WTC11 (cell line): ENCODE data around the gene CACNA1E. TPM values are rescaled to one million over a fixed set of nuclear protein-coding genes. Genes with fewer than 3 reads are reported as not detected.

Experiments
- ATAC-seq: fragments of 200-7000 bp; cut with Tn5 transposase; 2 replicates; pipeline ENCODE4 v1.10.0; 2021; ENCODE audit warnings: mild to moderate bottlenecking, moderate library complexity
- CTCF ChIA-PET: fragments of 300-600 bp; sonication (Branson Sonifier 250); formaldehyde crosslinking; loops from one replicate; lab custom pipeline; 2021; ENCODE audit warnings: antibody characterized with exemption; lab: Charles Lee
- POLR2A ChIA-PET: fragments of 350-600 bp; sonication (Branson Sonifier 250); formaldehyde crosslinking; loops from one replicate; lab custom pipeline; 2021; ENCODE audit warnings: antibody characterized with exemption; lab: Charles Lee
- DNase-seq: peaks from one replicate; pipeline ENCODE4 v3.0.0; 2021; ENCODE audit warnings: low spot score
- H3K27ac Mint-ChIP-seq: 2 replicates; pipeline ENCODE4 v1.8.0; 2021; ENCODE audit warnings: mixed read lengths
- H3K27me3 Mint-ChIP-seq: 2 replicates; pipeline ENCODE4 v1.8.0; 2021; ENCODE audit warnings: low read depth, mild to moderate bottlenecking, moderate library complexity, mixed read lengths
- H3K36me3 Mint-ChIP-seq: 2 replicates; pipeline ENCODE4 v1.8.0; 2021; ENCODE audit warnings: mixed read lengths
- H3K4me1 Mint-ChIP-seq: 2 replicates; pipeline ENCODE4 v1.8.0; 2022; ENCODE audit warnings: mixed read lengths
- H3K4me3 Mint-ChIP-seq: 2 replicates; pipeline ENCODE4 v1.8.0; 2021; ENCODE audit warnings: mild to moderate bottlenecking, moderate library complexity, mixed read lengths
- H3K9me3 Mint-ChIP-seq: 2 replicates; pipeline ENCODE4 v1.8.0; 2021; ENCODE audit warnings: mixed read lengths
- ATF1 ChIP-seq: sonication (generic); formaldehyde crosslinking; IDR thresholded peaks from 2 replicates; pipeline ENCODE4 v1.8.1; 2023; ENCODE audit warnings: mild to moderate bottlenecking, moderate library complexity, missing genetic modification reagents
- CBFB ChIP-seq: sonication (generic); formaldehyde crosslinking; IDR thresholded peaks from 2 replicates; pipeline ENCODE4 v1.8.1; 2022; ENCODE audit warnings: mild to moderate bottlenecking, low read depth, missing genetic modification reagents
- CREB1 ChIP-seq: sonication (generic); formaldehyde crosslinking; IDR thresholded peaks from 2 replicates; pipeline ENCODE4 v1.8.0; 2023; ENCODE audit warnings: mild to moderate bottlenecking, missing genetic modification reagents
- CREM ChIP-seq: sonication (generic); formaldehyde crosslinking; IDR thresholded peaks from 2 replicates; pipeline ENCODE4 v1.8.1; 2022; ENCODE audit warnings: mild to moderate bottlenecking, missing genetic modification reagents, moderate library complexity
- EMX1 ChIP-seq: fragments of 250-450 bp; sonication (Bioruptor Pico); IDR thresholded peaks from 2 replicates; pipeline ENCODE4 v1.8.0; 2021; ENCODE audit warnings: mild to moderate bottlenecking
- ESRRA ChIP-seq: sonication (generic); formaldehyde crosslinking; IDR thresholded peaks from 2 replicates; pipeline ENCODE4 v1.8.1; 2022; ENCODE audit warnings: mild to moderate bottlenecking, missing genetic modification reagents, borderline replicate concordance
- GABPB1 ChIP-seq: sonication (generic); formaldehyde crosslinking; IDR thresholded peaks from 2 replicates; pipeline ENCODE4 v1.8.1; 2023; ENCODE audit warnings: mild to moderate bottlenecking, missing genetic modification reagents
- JAZF1 ChIP-seq: fragments of 250-450 bp; sonication (Bioruptor Pico); IDR thresholded peaks from 2 replicates; pipeline ENCODE4 v1.9.0; 2021; ENCODE audit warnings: moderate library complexity, mild to moderate bottlenecking, inconsistent platforms
- NFE2L1 ChIP-seq: sonication (generic); formaldehyde crosslinking; IDR thresholded peaks from 2 replicates; pipeline ENCODE4 v1.8.1; 2023; ENCODE audit warnings: missing genetic modification reagents
- TEAD1 ChIP-seq: sonication (generic); formaldehyde crosslinking; IDR thresholded peaks from 2 replicates; pipeline ENCODE4 v1.8.0; 2022; ENCODE audit warnings: mild to moderate bottlenecking, missing genetic modification reagents
- ZBTB21 ChIP-seq: sonication (generic); formaldehyde crosslinking; IDR thresholded peaks from 2 replicates; pipeline ENCODE4 v1.8.1; 2023; ENCODE audit warnings: mild to moderate bottlenecking, missing genetic modification reagents, borderline replicate concordance
- ZNF138 ChIP-seq: sonication (generic); formaldehyde crosslinking; conservative IDR thresholded peaks from 2 replicates; pipeline ENCODE4 v1.8.1; 2022; ENCODE audit warnings: mild to moderate bottlenecking, moderate library complexity, missing genetic modification reagents
- ZNF317 ChIP-seq: sonication (generic); formaldehyde crosslinking; IDR thresholded peaks from 2 replicates; pipeline ENCODE4 v1.8.1; 2023; ENCODE audit warnings: low read depth, mild to moderate bottlenecking, moderate library complexity, missing genetic modification reagents, borderline replicate concordance
- total RNA-seq: library from RNA; stranded (reverse); gene quantifications from 3 replicates; pipeline ENCODE4 v1.2.3, GENCODE V29; 2021
- TF ChIP-seq, protein P1 (sequence below): sonication (generic); formaldehyde crosslinking; IDR thresholded peaks from 2 replicates; pipeline ENCODE4 v1.8.1; 2022; ENCODE audit warnings: missing genetic modification reagents, borderline replicate concordance
- TF ChIP-seq, protein P2 (sequence below): sonication (generic); formaldehyde crosslinking; IDR thresholded peaks from 2 replicates; pipeline ENCODE4 v1.8.1; 2023; ENCODE audit warnings: mild to moderate bottlenecking, missing genetic modification reagents
- TF ChIP-seq, protein P3 (sequence below): fragments of 250-450 bp; sonication (Bioruptor Pico); IDR thresholded peaks from 2 replicates; pipeline ENCODE4 v1.8.0; 2021; ENCODE audit warnings: mild to moderate bottlenecking
- TF ChIP-seq, protein P4 (sequence below): fragments of 200-600 bp; IDR thresholded peaks from 2 replicates; pipeline ENCODE4 v1.8.0; 2022; ENCODE audit warnings: antibody characterized with exemption
- TF ChIP-seq, protein P5 (sequence below): fragments of 250-450 bp; sonication (Bioruptor Pico); IDR thresholded peaks from 2 replicates; pipeline ENCODE4 v1.9.0; 2021; ENCODE audit warnings: mild to moderate bottlenecking
- TF ChIP-seq, protein P6 (sequence below): sonication (generic); formaldehyde crosslinking; IDR thresholded peaks from 2 replicates; pipeline ENCODE4 v1.8.0; 2023; ENCODE audit warnings: mild to moderate bottlenecking, missing genetic modification reagents
- TF ChIP-seq, protein P7 (sequence below): sonication (generic); formaldehyde crosslinking; IDR thresholded peaks from 2 replicates; pipeline ENCODE4 v1.8.1; 2023; ENCODE audit warnings: mild to moderate bottlenecking, missing genetic modification reagents, moderate library complexity

CACNA1E gene
- total RNA-seq, 1 experiment from 2014 or later: 0.63 TPM

DNA sequence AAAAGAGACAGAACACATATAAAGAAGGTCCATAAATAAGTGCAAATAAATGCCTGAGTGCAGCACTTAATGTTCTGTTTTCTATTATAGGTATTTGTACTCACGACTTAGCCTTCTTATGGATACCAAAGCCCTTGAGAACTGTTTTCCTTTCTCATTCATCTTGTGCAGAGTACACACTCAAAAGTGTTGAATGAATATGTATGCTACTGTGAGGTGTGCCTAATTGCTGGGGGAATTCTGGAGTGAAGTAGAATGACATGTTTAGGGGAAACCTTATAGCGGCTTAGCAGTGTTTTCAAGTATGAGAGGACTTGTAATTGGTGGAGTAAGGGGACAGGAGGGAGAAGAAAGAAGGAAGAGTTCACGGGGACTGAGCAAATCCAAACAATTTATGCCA lies 157.6 kb downstream of the CACNA1E start:
- H3K4me1 Mint-ChIP-seq: no peaks in the 10 kb centered on the region
- no peak for ATAC-seq
- H3K27me3 Mint-ChIP-seq: no peaks in the 10 kb centered on the region
- TF ChIP-seq ESRRA (CRISPR knock-in tag): no peak
- TF ChIP-seq CREM (CRISPR knock-in tag): no peak
- TF ChIP-seq, protein P1, sequence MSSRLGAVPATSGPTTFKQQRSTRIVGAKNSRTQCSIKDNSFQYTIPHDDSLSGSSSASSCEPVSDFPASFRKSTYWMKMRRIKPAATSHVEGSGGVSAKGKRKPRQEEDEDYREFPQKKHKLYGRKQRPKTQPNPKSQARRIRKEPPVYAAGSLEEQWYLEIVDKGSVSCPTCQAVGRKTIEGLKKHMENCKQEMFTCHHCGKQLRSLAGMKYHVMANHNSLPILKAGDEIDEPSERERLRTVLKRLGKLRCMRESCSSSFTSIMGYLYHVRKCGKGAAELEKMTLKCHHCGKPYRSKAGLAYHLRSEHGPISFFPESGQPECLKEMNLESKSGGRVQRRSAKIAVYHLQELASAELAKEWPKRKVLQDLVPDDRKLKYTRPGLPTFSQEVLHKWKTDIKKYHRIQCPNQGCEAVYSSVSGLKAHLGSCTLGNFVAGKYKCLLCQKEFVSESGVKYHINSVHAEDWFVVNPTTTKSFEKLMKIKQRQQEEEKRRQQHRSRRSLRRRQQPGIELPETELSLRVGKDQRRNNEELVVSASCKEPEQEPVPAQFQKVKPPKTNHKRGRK (CRISPR knock-in tag): no peak
- no peak for TF ChIP-seq CBFB
- TF ChIP-seq GABPB1: no peak
- TF ChIP-seq EMX1 (CRISPR knock-in tag): no peak
- TF ChIP-seq, protein P2, sequence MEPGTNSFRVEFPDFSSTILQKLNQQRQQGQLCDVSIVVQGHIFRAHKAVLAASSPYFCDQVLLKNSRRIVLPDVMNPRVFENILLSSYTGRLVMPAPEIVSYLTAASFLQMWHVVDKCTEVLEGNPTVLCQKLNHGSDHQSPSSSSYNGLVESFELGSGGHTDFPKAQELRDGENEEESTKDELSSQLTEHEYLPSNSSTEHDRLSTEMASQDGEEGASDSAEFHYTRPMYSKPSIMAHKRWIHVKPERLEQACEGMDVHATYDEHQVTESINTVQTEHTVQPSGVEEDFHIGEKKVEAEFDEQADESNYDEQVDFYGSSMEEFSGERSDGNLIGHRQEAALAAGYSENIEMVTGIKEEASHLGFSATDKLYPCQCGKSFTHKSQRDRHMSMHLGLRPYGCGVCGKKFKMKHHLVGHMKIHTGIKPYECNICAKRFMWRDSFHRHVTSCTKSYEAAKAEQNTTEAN (CRISPR knock-in tag): no peak
- no peak for TF ChIP-seq TEAD1 (CRISPR knock-in tag)
- TF ChIP-seq, protein P3, sequence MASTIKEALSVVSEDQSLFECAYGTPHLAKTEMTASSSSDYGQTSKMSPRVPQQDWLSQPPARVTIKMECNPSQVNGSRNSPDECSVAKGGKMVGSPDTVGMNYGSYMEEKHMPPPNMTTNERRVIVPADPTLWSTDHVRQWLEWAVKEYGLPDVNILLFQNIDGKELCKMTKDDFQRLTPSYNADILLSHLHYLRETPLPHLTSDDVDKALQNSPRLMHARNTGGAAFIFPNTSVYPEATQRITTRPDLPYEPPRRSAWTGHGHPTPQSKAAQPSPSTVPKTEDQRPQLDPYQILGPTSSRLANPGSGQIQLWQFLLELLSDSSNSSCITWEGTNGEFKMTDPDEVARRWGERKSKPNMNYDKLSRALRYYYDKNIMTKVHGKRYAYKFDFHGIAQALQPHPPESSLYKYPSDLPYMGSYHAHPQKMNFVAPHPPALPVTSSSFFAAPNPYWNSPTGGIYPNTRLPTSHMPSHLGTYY (CRISPR knock-in tag): no peak
- no peak for TF ChIP-seq NFE2L1 (CRISPR knock-in tag)
- TF ChIP-seq, protein P4, sequence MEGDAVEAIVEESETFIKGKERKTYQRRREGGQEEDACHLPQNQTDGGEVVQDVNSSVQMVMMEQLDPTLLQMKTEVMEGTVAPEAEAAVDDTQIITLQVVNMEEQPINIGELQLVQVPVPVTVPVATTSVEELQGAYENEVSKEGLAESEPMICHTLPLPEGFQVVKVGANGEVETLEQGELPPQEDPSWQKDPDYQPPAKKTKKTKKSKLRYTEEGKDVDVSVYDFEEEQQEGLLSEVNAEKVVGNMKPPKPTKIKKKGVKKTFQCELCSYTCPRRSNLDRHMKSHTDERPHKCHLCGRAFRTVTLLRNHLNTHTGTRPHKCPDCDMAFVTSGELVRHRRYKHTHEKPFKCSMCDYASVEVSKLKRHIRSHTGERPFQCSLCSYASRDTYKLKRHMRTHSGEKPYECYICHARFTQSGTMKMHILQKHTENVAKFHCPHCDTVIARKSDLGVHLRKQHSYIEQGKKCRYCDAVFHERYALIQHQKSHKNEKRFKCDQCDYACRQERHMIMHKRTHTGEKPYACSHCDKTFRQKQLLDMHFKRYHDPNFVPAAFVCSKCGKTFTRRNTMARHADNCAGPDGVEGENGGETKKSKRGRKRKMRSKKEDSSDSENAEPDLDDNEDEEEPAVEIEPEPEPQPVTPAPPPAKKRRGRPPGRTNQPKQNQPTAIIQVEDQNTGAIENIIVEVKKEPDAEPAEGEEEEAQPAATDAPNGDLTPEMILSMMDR: no peak
- TF ChIP-seq, protein P5, sequence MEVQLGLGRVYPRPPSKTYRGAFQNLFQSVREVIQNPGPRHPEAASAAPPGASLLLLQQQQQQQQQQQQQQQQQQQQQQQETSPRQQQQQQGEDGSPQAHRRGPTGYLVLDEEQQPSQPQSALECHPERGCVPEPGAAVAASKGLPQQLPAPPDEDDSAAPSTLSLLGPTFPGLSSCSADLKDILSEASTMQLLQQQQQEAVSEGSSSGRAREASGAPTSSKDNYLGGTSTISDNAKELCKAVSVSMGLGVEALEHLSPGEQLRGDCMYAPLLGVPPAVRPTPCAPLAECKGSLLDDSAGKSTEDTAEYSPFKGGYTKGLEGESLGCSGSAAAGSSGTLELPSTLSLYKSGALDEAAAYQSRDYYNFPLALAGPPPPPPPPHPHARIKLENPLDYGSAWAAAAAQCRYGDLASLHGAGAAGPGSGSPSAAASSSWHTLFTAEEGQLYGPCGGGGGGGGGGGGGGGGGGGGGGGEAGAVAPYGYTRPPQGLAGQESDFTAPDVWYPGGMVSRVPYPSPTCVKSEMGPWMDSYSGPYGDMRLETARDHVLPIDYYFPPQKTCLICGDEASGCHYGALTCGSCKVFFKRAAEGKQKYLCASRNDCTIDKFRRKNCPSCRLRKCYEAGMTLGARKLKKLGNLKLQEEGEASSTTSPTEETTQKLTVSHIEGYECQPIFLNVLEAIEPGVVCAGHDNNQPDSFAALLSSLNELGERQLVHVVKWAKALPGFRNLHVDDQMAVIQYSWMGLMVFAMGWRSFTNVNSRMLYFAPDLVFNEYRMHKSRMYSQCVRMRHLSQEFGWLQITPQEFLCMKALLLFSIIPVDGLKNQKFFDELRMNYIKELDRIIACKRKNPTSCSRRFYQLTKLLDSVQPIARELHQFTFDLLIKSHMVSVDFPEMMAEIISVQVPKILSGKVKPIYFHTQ (CRISPR knock-in tag): no peak
- TF ChIP-seq, protein P6, sequence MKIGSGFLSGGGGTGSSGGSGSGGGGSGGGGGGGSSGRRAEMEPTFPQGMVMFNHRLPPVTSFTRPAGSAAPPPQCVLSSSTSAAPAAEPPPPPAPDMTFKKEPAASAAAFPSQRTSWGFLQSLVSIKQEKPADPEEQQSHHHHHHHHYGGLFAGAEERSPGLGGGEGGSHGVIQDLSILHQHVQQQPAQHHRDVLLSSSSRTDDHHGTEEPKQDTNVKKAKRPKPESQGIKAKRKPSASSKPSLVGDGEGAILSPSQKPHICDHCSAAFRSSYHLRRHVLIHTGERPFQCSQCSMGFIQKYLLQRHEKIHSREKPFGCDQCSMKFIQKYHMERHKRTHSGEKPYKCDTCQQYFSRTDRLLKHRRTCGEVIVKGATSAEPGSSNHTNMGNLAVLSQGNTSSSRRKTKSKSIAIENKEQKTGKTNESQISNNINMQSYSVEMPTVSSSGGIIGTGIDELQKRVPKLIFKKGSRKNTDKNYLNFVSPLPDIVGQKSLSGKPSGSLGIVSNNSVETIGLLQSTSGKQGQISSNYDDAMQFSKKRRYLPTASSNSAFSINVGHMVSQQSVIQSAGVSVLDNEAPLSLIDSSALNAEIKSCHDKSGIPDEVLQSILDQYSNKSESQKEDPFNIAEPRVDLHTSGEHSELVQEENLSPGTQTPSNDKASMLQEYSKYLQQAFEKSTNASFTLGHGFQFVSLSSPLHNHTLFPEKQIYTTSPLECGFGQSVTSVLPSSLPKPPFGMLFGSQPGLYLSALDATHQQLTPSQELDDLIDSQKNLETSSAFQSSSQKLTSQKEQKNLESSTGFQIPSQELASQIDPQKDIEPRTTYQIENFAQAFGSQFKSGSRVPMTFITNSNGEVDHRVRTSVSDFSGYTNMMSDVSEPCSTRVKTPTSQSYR (CRISPR knock-in tag): no peak
- no peak for TF ChIP-seq ZNF138 (CRISPR knock-in tag)
- no peak for TF ChIP-seq ZNF317 (CRISPR knock-in tag)
- no peak for TF ChIP-seq ATF1 (CRISPR knock-in tag)
- TF ChIP-seq JAZF1 (CRISPR knock-in tag): no peak
- no peak for TF ChIP-seq CREB1
- no peak for TF ChIP-seq ZBTB21
- TF ChIP-seq, protein P7, sequence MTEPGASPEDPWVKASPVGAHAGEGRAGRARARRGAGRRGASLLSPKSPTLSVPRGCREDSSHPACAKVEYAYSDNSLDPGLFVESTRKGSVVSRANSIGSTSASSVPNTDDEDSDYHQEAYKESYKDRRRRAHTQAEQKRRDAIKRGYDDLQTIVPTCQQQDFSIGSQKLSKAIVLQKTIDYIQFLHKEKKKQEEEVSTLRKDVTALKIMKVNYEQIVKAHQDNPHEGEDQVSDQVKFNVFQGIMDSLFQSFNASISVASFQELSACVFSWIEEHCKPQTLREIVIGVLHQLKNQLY (CRISPR knock-in tag): no peak
- H3K36me3 Mint-ChIP-seq: no peaks in the 10 kb centered on the region
- no peak overlapping the region for H3K27ac Mint-ChIP-seq
- H3K4me3 Mint-ChIP-seq: no peak overlapping the region
- H3K9me3 Mint-ChIP-seq: peaks cover 5% of the 10 kb centered on the region; the same call in 1 of the 2 replicates
- CTCF ChIA-PET: no interaction called here
- no peak for DNase-seq
- POLR2A ChIA-PET: no interaction called here
